PC-3 (cell line): ENCODE measurements around the gene ATP10A.

Experiments
- EZH2 ChIP-seq: fragments of 300-600 bp; sonication (generic); IDR thresholded peaks from one replicate; pipeline ENCODE4 v1.6.1; 2017; ENCODE audit warnings: antibody characterized with exemption, mild to moderate bottlenecking, low read length; ENCODE audit not compliant: unreplicated experiment
- EZH2phosphoT487 ChIP-seq: fragments of 300-600 bp; sonication (generic); IDR thresholded peaks from 2 replicates; pipeline ENCODE4 v1.6.1; 2018; ENCODE audit warnings: mild to moderate bottlenecking, antibody characterized with exemption, low read length, borderline replicate concordance
- TF ChIP-seq, protein P1 (sequence below): fragments of 300-600 bp; sonication (generic); conservative IDR thresholded peaks from 2 replicates; pipeline ENCODE4 v1.5.1; 2017; ENCODE audit warnings: antibody characterized with exemption, low read depth, mild to moderate bottlenecking, low read length

DNA sequence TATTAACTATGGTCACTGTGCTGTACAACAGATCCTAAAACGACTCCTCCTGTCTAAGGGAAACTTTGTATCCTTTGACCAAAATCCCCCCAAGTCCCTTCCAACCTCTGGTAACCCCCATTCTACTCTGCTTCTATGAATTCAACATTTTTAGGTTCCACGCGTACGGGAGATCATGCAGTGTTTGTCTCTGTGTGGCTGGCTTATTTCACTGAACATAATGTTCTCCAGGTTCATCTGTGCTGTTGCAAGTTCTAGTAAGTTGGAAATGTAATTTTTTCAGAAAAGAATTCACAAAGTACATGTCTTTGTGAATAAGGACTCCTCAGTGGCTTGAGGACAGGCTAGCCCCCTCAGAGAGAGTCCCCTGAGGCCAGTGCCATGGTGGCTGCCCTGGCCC is 66.1 kb downstream of the ATP10A start:
- TF ChIP-seq EZH2, result no peak
- TF ChIP-seq, protein P1, sequence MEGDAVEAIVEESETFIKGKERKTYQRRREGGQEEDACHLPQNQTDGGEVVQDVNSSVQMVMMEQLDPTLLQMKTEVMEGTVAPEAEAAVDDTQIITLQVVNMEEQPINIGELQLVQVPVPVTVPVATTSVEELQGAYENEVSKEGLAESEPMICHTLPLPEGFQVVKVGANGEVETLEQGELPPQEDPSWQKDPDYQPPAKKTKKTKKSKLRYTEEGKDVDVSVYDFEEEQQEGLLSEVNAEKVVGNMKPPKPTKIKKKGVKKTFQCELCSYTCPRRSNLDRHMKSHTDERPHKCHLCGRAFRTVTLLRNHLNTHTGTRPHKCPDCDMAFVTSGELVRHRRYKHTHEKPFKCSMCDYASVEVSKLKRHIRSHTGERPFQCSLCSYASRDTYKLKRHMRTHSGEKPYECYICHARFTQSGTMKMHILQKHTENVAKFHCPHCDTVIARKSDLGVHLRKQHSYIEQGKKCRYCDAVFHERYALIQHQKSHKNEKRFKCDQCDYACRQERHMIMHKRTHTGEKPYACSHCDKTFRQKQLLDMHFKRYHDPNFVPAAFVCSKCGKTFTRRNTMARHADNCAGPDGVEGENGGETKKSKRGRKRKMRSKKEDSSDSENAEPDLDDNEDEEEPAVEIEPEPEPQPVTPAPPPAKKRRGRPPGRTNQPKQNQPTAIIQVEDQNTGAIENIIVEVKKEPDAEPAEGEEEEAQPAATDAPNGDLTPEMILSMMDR, result no peak
- no peak for TF ChIP-seq EZH2phosphoT487
